Body of pancreas (tissue), 4 donors: ENCODE measurements around the gene GALNT15.

ENCODE experiments used
- CTCF ChIP-seq, 7 experiments: fragments of 450-650 bp in 4 of 7; fragments of 200-600 bp in 3 of 7; sonication (generic) in 3 of 7; IDR thresholded peaks; one replicate each; pipeline ENCODE4 v1.5.1; 2016 to 2019; ENCODE audit warnings: antibody characterized with exemption in 7 of 7
- POLR2A ChIP-seq, 3 donors: fragments of 450-650 bp; IDR thresholded peaks; one replicate each; pipeline ENCODE4 v1.6.1; 2016; ENCODE audit warnings: antibody characterized with exemption in 3 of 3, mild to moderate bottlenecking in 2 of 3

DNA sequence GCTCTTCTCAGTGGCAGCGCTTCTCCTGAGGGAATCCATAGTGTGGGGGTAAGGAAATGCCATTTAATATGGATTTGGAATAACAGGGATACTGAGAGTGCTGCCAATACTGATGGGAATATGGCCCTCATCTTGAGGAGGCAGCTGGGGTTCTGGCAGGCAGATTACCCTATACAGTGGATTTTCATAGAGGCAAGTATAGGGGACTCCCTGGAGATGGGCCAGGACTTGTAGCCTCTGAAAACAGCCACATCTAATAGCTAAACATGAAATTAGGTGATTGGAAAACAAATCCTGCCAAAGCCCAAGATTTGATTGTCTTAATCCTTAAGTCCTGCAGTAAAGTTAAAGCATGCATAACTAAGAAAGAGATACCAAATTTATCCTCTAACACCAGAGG, 59.3 kb downstream of the GALNT15 start:
- TF ChIP-seq POLR2A (IDR thresholded peaks at IDR 0.05): no peak
- no peak for TF ChIP-seq CTCF (IDR thresholded peaks at IDR 0.05)
